PC-9 (cell line): Measurements from ENCODE around the gene PTPRD.

Source experiments
- EZH2 ChIP-seq: fragments of 200-600 bp; sonication (generic); IDR thresholded peaks from 2 replicates; pipeline ENCODE4 v1.8.0; 2017; ENCODE audit warnings: antibody characterized with exemption, low read depth
- TF ChIP-seq, protein P1 (sequence below): fragments of 200-600 bp; sonication (generic); conservative IDR thresholded peaks from 2 replicates; pipeline ENCODE4 v1.6.1; 2017; ENCODE audit warnings: mixed run types, antibody characterized with exemption, mild to moderate bottlenecking, moderate library complexity

DNA sequence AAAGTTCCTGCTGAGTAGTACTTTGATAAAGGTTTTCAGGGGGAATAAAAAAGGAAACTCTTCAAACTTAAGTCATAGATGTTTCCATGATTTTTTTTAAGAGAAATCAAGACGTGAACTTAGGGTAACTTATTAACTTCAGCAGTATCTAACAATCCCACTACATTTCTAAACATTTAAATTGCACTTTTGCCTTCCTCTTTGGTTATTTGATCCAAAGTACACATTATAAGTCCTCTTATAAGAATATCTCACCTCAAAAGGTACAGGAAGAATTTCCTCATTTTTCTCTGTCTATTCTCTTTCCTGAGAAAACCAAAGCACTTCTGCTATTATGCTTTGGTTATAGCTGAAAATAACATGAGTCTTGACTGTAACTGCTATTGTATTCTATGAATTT is 7.9 kb downstream of the PTPRD start:
- TF ChIP-seq, protein P1, sequence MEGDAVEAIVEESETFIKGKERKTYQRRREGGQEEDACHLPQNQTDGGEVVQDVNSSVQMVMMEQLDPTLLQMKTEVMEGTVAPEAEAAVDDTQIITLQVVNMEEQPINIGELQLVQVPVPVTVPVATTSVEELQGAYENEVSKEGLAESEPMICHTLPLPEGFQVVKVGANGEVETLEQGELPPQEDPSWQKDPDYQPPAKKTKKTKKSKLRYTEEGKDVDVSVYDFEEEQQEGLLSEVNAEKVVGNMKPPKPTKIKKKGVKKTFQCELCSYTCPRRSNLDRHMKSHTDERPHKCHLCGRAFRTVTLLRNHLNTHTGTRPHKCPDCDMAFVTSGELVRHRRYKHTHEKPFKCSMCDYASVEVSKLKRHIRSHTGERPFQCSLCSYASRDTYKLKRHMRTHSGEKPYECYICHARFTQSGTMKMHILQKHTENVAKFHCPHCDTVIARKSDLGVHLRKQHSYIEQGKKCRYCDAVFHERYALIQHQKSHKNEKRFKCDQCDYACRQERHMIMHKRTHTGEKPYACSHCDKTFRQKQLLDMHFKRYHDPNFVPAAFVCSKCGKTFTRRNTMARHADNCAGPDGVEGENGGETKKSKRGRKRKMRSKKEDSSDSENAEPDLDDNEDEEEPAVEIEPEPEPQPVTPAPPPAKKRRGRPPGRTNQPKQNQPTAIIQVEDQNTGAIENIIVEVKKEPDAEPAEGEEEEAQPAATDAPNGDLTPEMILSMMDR: no peak
- TF ChIP-seq EZH2: no peak
